Caki2 (cell line): ENCODE results near the gene PTPRM. TPM values are rescaled to one million over a fixed set of nuclear protein-coding genes. Genes with fewer than 3 reads are reported as not detected.

Experiments
- DNase-seq: peaks from one replicate; pipeline ENCODE4 v3.0.0-alpha.2; 2015; ENCODE audit warnings: low read depth
- in situ Hi-C: cut with HindIII; loops from 2 replicates; pipeline ENCODE4 v1.10.0; 2016; ENCODE audit warnings: low sequenced_read_pairs, low pct_unique_long_range_greater_than_20kb, mixed read lengths
- total RNA-seq: library from RNA; depleted of rRNA; stranded (reverse); fragments of >200 nt; shearing (Covaris generic); gene quantifications from 2 replicates; pipeline ENCODE4 v1.2.3, GENCODE V29; 2014; ENCODE audit warnings: low replicate concordance

The PTPRM gene
- total RNA-seq, 1 experiment from 2014 or later = 29.1 TPM

DNA sequence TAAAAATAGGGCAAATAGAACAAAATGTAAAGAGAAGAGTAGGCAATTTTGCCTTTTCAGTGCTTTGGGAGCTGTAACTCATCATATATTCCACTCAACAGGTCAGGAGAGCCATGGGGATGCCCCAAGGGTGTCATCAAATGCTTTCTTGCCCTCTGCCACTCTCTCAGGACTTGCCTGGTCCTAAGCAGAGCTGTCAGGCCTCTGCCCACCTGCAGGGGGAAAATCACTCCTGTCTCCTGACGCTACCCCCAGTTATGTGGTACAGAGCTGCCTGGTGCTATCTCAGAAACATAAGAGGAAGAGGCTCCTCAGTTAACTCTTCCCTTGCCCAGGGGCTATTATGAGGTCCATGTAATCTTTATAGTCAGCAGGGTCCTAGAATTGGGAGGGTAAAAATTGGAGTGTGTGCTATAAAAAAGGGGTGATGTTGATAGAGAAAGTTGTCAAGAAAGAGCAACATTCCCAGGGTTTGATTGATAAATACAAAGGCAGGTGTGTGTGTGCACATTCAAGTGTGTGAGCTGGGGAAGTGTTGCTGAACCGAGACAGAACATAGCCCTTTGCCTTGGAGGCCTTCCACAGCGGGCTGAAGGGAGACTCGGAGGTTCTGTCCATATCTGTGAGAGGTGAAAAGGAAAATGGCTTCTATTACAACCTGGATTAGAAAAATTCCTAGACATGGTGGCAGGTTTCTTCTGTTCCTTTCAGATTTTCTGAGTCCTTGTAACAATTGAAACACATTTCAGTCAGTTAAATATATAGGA is 25.4 kb downstream of the PTPRM start:
- in situ Hi-C loops = no loop called here
- DNase-seq = no peak

- no peak for DNase-seq
- in situ Hi-C loops = no loop called here
These were observed 26.2 kb downstream of the PTPRM start for GRCh38 chr18:7593218-7593819.

DNA sequence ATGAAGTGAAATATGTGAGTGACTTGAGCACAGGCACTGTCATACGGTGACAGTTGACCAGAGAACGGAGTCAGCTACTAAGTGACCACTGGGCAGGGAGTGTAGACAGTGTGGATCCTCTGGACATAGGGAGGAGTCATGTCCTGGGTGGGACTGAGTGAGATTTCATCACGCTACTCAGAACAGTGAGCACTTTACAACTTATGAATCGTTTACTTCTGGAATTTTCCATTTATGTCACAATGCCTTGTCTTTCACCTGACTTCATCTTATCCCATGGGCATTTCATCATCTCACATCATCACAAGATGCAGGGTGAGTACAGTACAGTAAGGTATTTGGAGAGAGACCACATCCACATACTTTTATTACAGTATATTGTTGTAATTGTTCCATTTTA is 29.0 kb downstream of the PTPRM start:
- in situ Hi-C loops = no loop called here
- DNase-seq = no peak

DNA sequence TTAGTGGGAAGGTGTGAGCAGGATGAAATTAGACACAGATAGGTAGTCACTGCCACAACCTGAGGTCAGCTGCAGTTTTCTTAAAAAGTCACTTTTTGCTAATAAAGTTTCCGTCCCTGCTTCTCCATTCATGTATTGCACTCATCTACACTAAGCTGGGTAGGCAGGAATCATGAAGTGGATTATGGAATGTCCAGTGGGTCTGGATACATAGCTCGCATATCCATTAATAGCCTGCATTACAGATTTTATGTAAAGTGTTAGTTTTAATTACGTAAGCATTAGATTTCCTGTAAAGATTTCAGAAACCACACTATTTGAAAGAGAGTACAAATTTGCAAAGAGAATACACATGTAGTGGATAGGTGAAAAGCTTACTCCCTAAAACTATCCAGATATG is 30.4 kb downstream of the PTPRM start:
- no peak for DNase-seq
- in situ Hi-C loops = no loop called here

DNA sequence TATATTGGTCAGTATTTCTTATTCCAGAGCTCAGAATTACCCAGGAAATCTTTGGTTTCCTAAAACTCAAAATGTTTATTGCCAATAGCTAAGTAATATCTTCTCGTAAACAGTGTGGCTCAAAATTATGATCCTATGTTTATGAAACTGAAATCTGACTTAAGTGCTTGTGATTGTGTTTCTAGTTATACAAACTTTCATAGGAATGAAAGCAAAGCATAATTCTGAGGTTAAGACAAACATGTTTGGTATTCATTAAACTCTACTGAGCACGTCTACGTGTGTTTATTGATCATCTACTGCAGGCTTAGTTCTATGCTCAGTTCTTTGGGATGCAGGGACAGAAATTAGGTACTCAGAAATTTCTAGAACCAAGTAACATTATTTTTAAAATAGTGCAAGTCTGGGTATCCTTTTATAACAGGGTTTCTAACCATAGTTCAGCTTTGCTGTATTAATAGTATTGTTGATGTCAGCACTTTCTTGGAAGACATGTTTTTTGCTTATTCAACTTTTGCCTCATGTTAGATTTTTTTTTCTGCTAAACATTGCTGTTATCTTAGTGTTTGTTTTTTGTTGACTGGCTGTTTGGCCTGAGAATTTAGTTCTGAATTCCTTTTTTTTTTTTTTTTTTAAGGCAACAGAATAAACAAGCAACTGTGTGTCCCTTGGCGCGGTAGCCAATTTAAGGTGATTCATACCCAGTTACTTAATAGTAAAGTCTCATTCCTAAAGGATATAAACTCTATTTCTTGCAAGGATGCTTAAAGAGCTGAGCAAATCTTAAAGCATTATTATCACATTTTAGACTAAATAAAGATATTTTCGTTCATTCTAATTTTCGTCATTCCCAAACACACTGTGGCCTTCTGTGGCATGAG is 31.3 kb downstream of the PTPRM start:
- DNase-seq = no peak
- in situ Hi-C loops = no loop called here

GRCh38 chr18:7600036-7600435 is 32.9 kb downstream of the PTPRM start:
- no peak for DNase-seq
- in situ Hi-C loops = no loop called here

DNA sequence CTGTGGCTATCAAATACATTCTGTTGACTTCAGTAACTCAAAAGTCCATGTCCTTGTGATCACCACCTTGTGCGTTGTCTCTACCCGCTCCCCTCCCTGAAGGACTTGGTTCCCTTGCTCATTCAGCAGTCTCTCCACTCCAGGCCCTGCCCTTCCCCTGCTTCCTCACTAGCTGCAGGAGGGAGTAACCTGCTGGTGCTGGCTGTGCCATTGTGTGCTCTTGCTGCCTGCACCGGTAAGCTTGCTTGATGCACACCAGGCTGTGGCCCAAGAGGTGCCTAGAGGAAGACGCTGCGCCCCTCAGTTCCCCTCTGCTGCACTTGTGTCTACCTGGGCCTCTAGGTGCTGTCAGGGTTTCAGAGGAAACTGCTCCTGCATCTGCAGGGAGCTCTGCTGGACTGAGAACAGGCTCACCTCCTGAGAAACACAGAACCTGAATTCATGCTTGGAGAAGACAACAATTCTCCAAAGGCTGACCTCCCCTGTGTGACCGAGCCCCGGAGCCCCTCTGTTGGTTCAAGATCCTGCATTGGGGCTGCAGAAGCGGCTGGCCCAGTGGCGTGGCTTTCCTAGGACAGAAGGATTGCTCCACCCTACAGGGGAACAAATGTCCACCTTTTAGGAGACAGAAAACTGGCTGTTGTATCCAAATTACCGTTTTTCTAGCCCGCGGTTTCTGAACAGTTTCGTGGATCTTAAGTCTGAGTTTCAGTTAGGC is 33.6 kb downstream of the PTPRM start:
- no peak for DNase-seq
- in situ Hi-C loops = no loop called here

DNA sequence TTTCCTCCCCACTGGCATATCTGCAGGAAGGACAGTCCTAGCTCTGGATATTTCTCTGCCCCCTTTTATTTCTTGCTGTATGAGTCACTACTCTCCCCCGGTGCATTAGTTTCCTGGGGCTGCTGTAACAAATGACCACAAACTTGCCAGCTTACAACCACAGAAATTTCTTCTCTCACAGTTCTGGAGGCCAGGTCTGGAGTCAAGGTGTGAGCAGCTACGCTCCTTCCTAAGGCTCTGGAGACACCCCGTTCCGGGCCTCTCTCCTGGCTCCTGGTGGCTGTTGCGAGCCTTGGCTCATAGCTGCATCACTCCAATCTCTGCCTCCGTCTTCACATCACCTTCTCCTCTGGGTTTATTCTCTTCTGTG is 34.1 kb downstream of the PTPRM start:
- DNase-seq = no peak
- in situ Hi-C loops = no loop called here

GRCh38 chr18:7601936-7602335 is 34.8 kb downstream of the PTPRM start:
- DNase-seq = no peak

GRCh38 chr18:7603259-7604000 is 36.3 kb downstream of the PTPRM start:
- in situ Hi-C loops = no loop called here
- DNase-seq = no peak

More at GRCh38 chr18:7601936-7602335, 34.8 kb downstream of the PTPRM start:
- in situ Hi-C loops = no loop called here

DNA sequence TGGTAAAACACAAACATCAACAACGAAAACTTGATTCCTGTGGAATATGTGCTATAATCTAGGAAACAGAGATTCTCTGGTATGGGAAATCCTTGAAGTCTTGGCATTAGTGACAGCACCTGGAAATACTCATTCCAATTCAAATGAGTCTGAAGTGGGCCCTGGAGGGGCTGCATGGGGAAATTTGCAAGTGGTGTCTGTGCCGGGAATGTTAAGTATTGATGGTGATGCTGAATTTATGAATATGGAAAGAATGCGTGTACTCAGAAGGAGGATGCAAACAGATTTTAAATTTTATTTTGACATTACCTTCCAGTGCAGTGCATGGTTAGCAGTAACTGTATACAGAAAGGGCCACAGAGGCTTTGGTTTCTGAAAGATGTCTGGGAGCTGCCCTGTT is 37.2 kb downstream of the PTPRM start:
- in situ Hi-C loops = no loop called here

GRCh38 chr18:7605705-7606104 is 38.6 kb downstream of the PTPRM start:
- no peak for DNase-seq
- in situ Hi-C loops = no loop called here

More for the DNA sequence above, 37.2 kb downstream of the PTPRM start:
- DNase-seq = no peak

- in situ Hi-C loops = no loop called here
- DNase-seq = no peak
These were observed 40.5 kb downstream of the PTPRM start for GRCh38 chr18:7607540-7608173.

- in situ Hi-C loops = no loop called here
- DNase-seq = no peak
These were observed 41.0 kb downstream of the PTPRM start for GRCh38 chr18:7608174-7608550.

DNA sequence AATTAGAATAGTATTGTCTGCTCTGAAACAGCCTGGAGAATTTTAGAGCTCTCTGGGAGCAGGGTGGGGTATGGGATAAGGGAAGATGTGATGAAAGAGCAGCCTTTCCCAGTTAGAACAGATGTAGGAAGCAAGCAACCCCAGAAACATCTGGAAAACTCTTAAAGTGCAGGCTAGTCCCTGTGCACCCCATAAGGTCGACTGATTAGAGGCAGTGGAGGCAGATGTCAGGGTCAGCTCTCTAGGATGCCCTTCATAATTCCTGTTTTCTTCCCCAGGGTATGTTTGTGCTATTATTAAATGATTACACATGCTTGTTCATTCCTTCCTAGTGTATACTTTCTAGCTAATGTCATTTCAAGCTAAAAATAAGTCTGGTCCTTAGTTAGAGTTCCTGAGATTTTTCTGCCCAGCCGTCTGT is 41.7 kb downstream of the PTPRM start:
- in situ Hi-C loops = no loop called here
- DNase-seq = no peak

DNA sequence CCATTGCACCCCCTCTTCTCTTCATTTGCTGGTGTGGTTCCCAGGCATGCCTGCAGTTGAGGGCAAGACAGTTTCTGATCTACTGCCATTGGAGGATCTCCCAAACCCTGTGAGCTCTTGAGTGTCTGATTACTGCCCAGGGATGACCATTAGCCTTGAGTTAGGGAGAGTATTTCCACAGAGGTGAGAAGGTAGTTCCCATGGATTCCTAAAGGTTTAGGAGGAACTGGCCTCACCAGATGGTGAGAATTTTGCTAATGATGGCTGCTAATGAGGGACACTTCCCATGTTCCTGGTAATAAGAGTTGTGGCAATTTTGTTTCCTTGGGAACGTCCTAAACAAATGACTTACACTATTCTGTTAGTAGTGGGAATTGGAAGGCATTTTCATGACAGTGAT is 42.5 kb downstream of the PTPRM start:
- in situ Hi-C loops = no loop called here
- no peak for DNase-seq

- DNase-seq = no peak
- in situ Hi-C loops = no loop called here
These were observed 46.9 kb downstream of the PTPRM start for GRCh38 chr18:7614042-7614441.

DNA sequence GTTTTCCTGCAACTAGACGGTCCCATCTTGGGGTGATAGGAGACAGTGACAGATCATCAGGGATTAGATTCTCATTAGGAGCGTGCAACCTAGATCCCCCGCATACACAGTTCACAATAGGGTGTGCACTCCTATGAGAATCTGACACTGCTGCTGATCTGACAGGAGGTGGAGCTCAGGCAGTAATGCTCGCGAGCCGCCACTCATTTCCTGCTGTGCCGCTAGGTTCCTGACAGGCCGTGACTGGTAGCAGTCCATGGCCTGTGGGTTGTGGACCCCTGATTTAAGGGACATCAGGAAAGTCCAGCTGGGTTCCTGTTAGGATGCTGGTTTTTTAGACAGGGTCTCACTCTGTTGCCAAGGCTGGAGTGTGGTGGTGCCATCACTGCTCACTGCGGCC is 48.7 kb downstream of the PTPRM start:
- in situ Hi-C loops = no loop called here
- no peak for DNase-seq
